Measurements from ENCODE around the gene AKR1C3.

Gene AKR1C3

DNA sequence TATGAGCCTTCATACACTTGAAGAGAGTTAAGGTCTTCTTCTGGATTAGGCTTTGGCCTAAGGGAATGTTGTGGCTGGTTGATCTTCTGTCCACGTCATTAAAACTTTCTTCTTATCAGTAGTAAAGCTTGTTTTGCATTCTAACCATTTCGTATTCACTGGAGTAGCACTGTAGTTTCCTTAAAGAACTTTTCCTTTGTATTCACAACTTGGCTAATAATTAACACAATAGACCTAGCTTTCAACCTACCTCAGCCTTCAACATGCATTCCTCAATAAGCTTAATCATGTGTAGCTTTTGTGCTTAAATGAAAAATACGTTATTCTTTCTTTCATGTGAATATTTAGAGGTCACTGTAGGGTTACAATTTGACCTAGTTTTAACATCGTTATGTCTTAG, 48.0 kb downstream of the AKR1C3 start:
- no peak for FAIRE-seq

DNA sequence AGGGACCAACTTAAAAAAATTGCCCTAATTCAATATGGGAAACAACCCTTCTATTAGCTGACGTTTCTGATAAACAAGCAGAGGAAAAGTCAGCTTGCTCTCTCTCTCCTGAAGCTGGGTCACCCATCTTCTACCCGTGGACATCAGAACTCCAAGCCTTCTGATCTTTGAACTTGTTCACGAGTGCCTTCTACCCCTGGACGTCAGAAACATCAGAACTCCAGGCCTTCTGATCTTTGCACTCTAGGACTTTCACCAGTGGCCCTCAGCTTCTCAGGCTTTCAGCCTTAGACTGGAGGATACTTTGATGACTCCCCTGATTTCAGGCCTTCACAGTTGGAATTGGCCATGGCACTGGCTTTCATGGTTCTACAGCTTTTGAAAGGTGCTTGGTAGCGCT, 48.9 kb downstream of the AKR1C3 start:
- FAIRE-seq = no peak

DNA sequence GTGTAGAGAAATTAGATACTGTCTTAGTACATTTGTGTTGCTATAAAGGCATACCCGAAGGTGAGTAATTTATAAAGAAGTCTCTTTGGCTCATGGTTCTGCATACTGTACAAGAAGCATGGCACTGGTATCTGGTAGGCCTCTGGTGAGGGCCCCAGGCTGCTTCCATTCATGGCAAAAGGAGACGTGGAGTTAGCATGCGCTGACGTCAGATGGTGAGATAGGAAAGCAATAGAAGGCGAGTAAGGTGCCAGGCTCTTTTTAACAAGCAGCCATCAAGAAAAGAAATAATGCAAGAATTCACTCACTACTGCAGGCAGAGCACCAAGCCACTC, 52.7 kb downstream of the AKR1C3 start:
- no peak for FAIRE-seq

DNA sequence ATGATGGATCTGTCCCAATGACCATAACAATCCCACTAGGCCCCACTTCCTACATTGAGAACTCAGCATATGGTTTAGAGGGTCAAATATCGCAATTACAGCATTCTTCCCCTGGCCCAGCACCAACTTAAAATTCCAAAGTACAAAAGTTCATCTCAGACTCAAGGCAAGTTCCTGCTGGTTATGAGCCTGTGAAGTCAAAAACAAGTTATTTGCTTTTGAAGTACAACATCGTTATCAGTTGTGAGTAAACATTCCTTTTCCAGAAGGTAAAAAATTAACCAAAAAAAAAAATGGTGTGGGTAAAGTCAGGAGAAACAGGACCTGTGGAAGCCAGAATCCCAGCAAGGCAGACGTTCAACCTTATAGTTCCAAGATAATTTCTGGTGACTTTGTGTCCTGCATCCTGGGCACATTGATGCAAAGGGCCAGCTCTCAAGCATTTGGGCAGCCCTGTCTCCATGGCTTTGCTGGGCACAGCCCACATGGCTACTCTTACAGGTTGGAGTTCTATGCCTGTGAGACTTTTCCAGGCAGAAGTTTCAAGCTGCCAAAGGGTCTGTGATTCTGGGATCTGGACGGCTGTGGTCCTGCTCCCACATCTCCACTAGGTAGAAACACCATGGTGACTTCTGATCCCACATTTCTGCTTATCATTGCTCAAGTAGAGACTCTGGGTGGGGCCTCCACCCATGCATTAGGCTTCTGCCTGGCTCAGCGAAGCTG, 53.2 kb downstream of the AKR1C3 start:
- no peak for FAIRE-seq

DNA sequence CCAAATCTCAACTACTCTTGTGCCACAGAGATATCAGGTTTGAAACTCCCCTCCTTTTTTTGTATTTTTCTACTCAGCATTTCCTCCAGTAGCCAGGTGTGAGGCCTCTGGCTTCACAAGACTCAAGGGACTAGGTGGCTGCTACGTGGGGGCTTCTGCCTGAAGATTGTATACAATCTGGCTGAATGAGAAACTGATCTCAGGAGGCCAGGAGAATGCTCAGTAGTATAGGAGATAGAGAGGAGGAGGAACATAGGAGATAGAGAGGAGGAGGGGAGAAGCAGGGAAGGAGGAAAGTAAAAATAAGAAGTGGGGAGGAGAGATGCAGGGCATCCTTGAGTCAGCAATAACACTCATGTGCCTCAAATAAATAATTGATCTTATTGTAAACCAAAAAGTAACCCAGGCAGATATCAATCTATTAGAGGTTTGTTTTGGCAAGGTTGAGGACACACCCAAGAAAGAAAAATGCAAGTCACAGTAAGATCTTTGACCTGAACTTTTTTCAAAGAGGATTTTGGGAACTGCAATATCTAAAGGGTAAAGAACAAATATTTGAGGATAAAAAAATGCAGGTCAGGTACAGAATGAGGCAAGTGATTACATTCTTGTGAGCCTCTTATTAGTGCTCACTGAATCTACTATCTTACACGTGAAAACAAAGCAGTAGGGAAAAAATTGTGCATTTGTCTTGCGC, 53.9 kb downstream of the AKR1C3 start:
- FAIRE-seq = no peak

DNA sequence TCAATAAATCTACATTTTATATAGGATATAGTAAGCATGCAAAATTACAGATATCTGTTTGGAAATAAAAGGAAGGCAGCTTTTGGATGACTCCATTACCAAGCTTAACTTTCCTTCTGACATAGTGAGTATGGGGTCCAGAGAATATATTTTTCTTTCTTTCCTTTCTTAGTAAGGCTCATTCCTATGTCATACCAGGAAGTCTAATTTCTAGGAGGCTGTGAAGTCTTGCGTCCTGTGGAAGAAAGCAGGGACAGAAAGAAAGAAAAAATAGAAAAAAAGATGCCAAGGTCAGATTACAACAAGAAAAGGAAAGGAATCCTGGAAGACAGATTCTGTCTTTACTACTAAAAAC, 54.4 kb downstream of the AKR1C3 start:
- FAIRE-seq = no peak

DNA sequence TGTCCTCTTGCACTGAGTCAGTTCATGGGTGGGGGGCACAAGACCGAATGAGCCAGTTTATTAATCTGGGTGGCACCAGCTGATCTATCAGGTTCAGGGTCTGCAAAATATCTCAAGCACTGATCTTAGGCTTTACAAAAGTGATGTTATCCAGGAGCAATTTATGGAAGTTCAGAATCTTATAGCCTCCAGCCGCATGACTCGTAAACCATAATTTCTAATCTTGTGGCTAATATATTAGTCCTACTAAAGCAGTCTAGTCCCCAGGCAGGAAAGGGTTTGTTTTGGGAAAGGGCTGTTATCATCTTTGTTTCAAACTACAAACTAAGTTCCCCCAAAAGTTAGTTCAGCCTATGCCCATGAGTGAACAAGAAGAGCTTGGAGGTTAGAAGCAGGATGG, 56.9 kb downstream of the AKR1C3 start:
- FAIRE-seq = no peak

DNA sequence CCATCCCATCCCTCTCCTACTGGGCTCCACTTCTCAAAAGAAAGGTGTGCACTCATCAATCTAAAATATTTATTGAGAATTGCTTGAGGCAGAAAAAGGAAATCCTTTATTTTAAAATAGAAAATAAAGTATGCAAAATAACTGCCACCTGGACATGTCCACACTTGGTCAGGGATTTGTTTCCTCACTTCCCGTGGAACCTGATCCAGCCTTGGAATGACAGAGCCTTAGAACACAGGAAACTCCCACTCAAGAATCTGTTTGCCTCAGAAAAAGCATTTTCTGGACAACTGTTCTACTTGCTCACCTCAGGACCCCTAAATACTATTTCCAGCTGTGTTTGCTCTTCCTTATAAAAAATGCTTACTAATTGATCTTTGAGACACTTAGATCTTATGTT, 61.7 kb downstream of the AKR1C3 start:
- no peak for FAIRE-seq

Measured in G401.6 (cell line).